Lower lobe of right lung (tissue), 2 donors: ENCODE data around the gene MYH7. TPM values are rescaled to one million over a fixed set of nuclear protein-coding genes. Genes with fewer than 3 reads are reported as not detected.

ENCODE experiments used
- ATAC-seq, 2 donors: fragments of 200-7000 bp; cut with Tn5 transposase; one replicate each; pipeline ENCODE4 v1.9.1; 2020 to 2022; ENCODE audit warnings: mild to moderate bottlenecking in 2 of 2, moderate library complexity in 2 of 2
- DNase-seq: peaks from one replicate; pipeline ENCODE4 v3.0.0-alpha.2; 2020
- H3K27ac ChIP-seq: fragments of 200-600 bp; one replicate; pipeline ENCODE4 v1.8.0; 2022
- H3K27me3 ChIP-seq: fragments of 200-600 bp; one replicate; pipeline ENCODE4 v1.8.0; 2022; ENCODE audit warnings: low read depth
- H3K36me3 ChIP-seq: fragments of 200-600 bp; one replicate; pipeline ENCODE4 v1.8.0; 2022; ENCODE audit warnings: mild to moderate bottlenecking
- H3K4me1 ChIP-seq: fragments of 200-600 bp; one replicate; pipeline ENCODE4 v1.8.0; 2022
- H3K4me3 ChIP-seq: fragments of 200-600 bp; one replicate; pipeline ENCODE4 v1.8.0; 2022; ENCODE audit warnings: mild to moderate bottlenecking
- H3K9me3 ChIP-seq: fragments of 200-600 bp; one replicate; pipeline ENCODE4 v1.8.0; 2022
- intact Hi-C: fragments of 100-400 bp; cut with DNase I; formaldehyde crosslinking; loops from one replicate; pipeline ENCODE4 v1.11.0; 2022
- total RNA-seq: library from RNA; stranded (reverse); fragmentation: NEBNext Ultra II Directional; extraction: Animal tissue kit (Norgen Biotek cat#: 25700); gene quantifications from one replicate; pipeline ENCODE4 v1.2.1, GENCODE V29; 2021
- TF ChIP-seq, protein P1 (sequence below): fragments of 200-600 bp; IDR thresholded peaks from one replicate; pipeline ENCODE4 v1.8.0; 2022; ENCODE audit warnings: antibody characterized with exemption, mild to moderate bottlenecking
- donor health status: DM: no; HTN: yes; CAD: no; lungs with severe emphysema.

MYH7 gene
- total RNA-seq, 1 donor from 2014 or later: 0.09 TPM

DNA sequence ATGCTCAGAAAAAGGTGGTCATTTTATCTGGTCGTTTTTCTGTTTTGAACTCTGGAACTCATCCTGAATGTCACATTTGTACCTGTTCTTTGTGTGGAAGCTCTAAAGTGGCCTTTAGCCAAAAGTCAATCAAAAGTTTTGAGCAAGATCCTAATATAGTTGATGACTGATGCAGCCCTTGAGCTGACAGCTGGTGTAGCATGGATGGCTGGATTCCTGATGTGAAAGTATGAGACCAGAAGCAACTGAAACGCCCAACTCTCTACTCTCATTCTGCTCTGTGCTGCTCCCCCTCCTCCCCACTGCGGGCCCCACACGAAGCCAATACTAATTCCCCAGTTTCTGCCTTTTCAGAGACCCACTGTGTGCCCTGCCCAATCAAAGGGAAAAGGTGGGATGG is 10.3 kb upstream of the MYH7 start:
- no peak for ATAC-seq
- no peak for DNase-seq

DNA sequence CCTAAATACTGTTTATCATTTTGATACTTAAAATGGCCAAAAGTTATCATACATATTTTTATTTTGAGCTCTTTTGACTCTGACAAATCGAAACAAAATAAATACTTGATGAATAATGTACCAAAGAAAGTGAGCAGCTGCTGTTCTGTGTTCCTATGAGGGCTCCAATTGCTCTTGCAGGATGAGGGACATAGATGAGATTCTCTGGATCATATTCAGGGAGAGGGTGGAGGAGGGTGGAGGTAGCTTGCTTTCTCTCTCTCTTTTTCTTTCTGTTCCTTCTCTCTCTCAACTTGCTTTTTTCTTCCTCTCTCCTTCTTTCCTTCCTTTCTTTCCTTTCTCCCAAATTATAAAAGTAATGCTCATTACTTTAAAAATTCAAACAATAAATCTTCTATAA is 8.9 kb upstream of the MYH7 start:
- DNase-seq (no peak), ATAC-seq (no peak)
- no peaks in the 10 kb centered on the region for H3K4me1 ChIP-seq
- H3K9me3 ChIP-seq: no peaks in the 10 kb centered on the region
- intact Hi-C loops: no loop called here
- no peaks in the 10 kb centered on the region for H3K27me3 ChIP-seq
- H3K27ac ChIP-seq: no peak overlapping the region
- no peak overlapping the region for H3K4me3 ChIP-seq
- TF ChIP-seq, protein P1, sequence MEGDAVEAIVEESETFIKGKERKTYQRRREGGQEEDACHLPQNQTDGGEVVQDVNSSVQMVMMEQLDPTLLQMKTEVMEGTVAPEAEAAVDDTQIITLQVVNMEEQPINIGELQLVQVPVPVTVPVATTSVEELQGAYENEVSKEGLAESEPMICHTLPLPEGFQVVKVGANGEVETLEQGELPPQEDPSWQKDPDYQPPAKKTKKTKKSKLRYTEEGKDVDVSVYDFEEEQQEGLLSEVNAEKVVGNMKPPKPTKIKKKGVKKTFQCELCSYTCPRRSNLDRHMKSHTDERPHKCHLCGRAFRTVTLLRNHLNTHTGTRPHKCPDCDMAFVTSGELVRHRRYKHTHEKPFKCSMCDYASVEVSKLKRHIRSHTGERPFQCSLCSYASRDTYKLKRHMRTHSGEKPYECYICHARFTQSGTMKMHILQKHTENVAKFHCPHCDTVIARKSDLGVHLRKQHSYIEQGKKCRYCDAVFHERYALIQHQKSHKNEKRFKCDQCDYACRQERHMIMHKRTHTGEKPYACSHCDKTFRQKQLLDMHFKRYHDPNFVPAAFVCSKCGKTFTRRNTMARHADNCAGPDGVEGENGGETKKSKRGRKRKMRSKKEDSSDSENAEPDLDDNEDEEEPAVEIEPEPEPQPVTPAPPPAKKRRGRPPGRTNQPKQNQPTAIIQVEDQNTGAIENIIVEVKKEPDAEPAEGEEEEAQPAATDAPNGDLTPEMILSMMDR: no peak
- H3K36me3 ChIP-seq: no peaks in the 10 kb centered on the region

More for the DNA sequence above, 10.3 kb upstream of the MYH7 start:
- H3K36me3 ChIP-seq: no peaks in the 10 kb centered on the region
- intact Hi-C loops: no loop called here
- H3K9me3 ChIP-seq: no peaks in the 10 kb centered on the region
- no peaks in the 10 kb centered on the region for H3K4me1 ChIP-seq
- H3K4me3 ChIP-seq: no peak overlapping the region
- H3K27me3 ChIP-seq: no peaks in the 10 kb centered on the region
- TF ChIP-seq, protein P1: no peak
- no peak overlapping the region for H3K27ac ChIP-seq

DNA sequence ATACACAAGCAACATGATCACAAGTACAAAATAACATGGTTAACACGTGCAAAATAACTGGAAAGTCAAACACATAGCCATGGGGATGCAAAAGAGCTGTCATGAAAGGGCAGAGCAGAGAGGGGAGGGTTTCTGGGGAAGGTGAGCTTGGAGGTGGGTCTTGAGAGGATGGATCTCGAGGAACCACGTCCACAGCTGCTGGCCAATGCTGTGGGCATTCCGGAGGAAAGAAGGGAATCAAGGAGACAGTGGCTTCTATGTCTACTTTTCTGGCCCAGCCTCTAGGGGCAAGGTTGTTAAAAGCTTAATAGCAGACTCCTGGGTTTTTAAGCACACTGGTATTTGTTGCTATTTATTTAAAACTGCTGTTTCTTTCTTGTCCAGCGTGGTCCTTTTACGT is 8.4 kb upstream of the MYH7 start:
- Histone ChIP-seq H3K4me3 (no peak overlapping the region), H3K4me1 (no peaks in the 10 kb centered on the region), H3K27me3 (no peaks in the 10 kb centered on the region), H3K9me3 (no peaks in the 10 kb centered on the region), H3K27ac (no peak overlapping the region), H3K36me3 (no peaks in the 10 kb centered on the region)
- TF ChIP-seq, protein P1: no peak
- ATAC-seq (no peak), DNase-seq (no peak)
- intact Hi-C loops: no loop called here

DNA sequence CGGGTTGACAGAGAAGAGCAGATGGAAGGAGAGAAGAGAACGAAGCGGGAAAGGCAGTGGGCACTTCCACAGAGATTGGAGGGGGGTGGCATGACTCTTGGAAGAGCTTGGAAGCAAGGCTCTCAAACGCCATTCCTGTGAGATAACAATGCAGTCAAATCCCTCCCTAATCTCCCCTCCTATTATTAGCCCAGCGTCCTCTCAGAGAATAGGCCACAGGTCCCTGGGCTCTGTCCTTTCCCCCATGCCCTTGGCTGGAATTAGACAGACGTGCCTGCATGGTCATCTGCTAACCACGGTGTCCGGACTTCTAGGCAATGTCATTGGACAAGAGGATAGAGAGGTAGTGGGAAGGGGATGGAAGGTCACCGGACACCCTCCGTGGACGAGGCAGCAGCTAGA is 8.0 kb upstream of the MYH7 start:
- Histone ChIP-seq H3K4me1 (no peaks in the 10 kb centered on the region), H3K27ac (no peak overlapping the region), H3K27me3 (no peaks in the 10 kb centered on the region), H3K36me3 (no peaks in the 10 kb centered on the region), H3K9me3 (no peaks in the 10 kb centered on the region), H3K4me3 (no peak overlapping the region)
- intact Hi-C loops: no loop called here
- TF ChIP-seq, protein P1: no peak
- DNase-seq (no peak), ATAC-seq (no peak)

- no peak overlapping the region for H3K27ac ChIP-seq
- no peak for DNase-seq
- ATAC-seq: no peak
- H3K27me3 ChIP-seq: no peaks in the 10 kb centered on the region
- H3K36me3 ChIP-seq: no peaks in the 10 kb centered on the region
- H3K9me3 ChIP-seq: no peaks in the 10 kb centered on the region
- no peak overlapping the region for H3K4me3 ChIP-seq
- TF ChIP-seq, protein P1: no peak
- intact Hi-C loops: no loop called here
- no peaks in the 10 kb centered on the region for H3K4me1 ChIP-seq
Measured at GRCh38 chr14:23442721-23443356, 7.4 kb upstream of the MYH7 start.

- Histone ChIP-seq H3K9me3 (no peaks in the 10 kb centered on the region), H3K27me3 (no peaks in the 10 kb centered on the region), H3K36me3 (no peaks in the 10 kb centered on the region), H3K27ac (no peak overlapping the region), H3K4me3 (no peak overlapping the region), H3K4me1 (no peaks in the 10 kb centered on the region)
- DNase-seq (no peak), ATAC-seq (no peak)
- intact Hi-C loops: no loop called here
- TF ChIP-seq, protein P1: no peak
Measured at GRCh38 chr14:23441076-23441475, 5.6 kb upstream of the MYH7 start.
